ENCODE results near the gene DOCK4.

The DOCK4 gene

GRCh38 chr7:112081778-112082177 lies 124.4 kb downstream of the DOCK4 start:
- no peak for DNase-seq (ENCODE audit: low read depth in 3 of 3)

- no peak for DNase-seq (ENCODE audit: low read depth in 3 of 3)
These were observed 125.2 kb downstream of the DOCK4 start for GRCh38 chr7:112080978-112081377.

GRCh38 chr7:112080441-112080840 lies 125.8 kb downstream of the DOCK4 start:
- no peak for DNase-seq (ENCODE audit: low read depth in 3 of 3)

GRCh38 chr7:112079673-112080072 lies 126.5 kb downstream of the DOCK4 start:
- DNase-seq (ENCODE audit: low read depth in 3 of 3): no peak

- DNase-seq (ENCODE audit: low read depth in 3 of 3): no peak
These were observed 127.1 kb downstream of the DOCK4 start for GRCh38 chr7:112079122-112079521.

- DNase-seq (ENCODE audit: low read depth in 3 of 3): no peak
These were observed 129.9 kb downstream of the DOCK4 start for GRCh38 chr7:112076324-112076723.

GRCh38 chr7:112074464-112074863 lies 131.7 kb downstream of the DOCK4 start:
- DNase-seq (ENCODE audit: low read depth in 3 of 3): no peak

- DNase-seq (ENCODE audit: low read depth in 3 of 3): no peak
These were observed 132.7 kb downstream of the DOCK4 start for GRCh38 chr7:112073530-112073929.

GRCh38 chr7:112072541-112073245 lies 133.5 kb downstream of the DOCK4 start:
- DNase-seq (ENCODE audit: low read depth in 3 of 3): no peak

- no peak for DNase-seq (ENCODE audit: low read depth in 3 of 3)
These were observed 134.3 kb downstream of the DOCK4 start for GRCh38 chr7:112071856-112072255.

- no peak for DNase-seq (ENCODE audit: low read depth in 3 of 3)
These were observed 135.4 kb downstream of the DOCK4 start for GRCh38 chr7:112070674-112071256.

GRCh38 chr7:112069879-112070321 lies 136.3 kb downstream of the DOCK4 start:
- no peak for DNase-seq (ENCODE audit: low read depth in 3 of 3)

GRCh38 chr7:112068967-112069366 lies 137.2 kb downstream of the DOCK4 start:
- no peak for DNase-seq (ENCODE audit: low read depth in 3 of 3)

GRCh38 chr7:112067632-112068540 lies 138.3 kb downstream of the DOCK4 start:
- no peak for DNase-seq (ENCODE audit: low read depth in 3 of 3)

- no peak for DNase-seq (ENCODE audit: low read depth in 3 of 3)
These were observed 139.0 kb downstream of the DOCK4 start for GRCh38 chr7:112067200-112067599.

- no peak for DNase-seq (ENCODE audit: low read depth in 3 of 3)
These were observed 140.4 kb downstream of the DOCK4 start for GRCh38 chr7:112065758-112066157.

- no peak for DNase-seq (ENCODE audit: low read depth in 3 of 3)
These were observed 141.4 kb downstream of the DOCK4 start for GRCh38 chr7:112064627-112065385.

- DNase-seq (ENCODE audit: low read depth in 3 of 3): no peak
These were observed 142.2 kb downstream of the DOCK4 start for GRCh38 chr7:112063974-112064373.

- DNase-seq (ENCODE audit: low read depth in 3 of 3): no peak
These were observed 145.1 kb downstream of the DOCK4 start for GRCh38 chr7:112061051-112061450.

GRCh38 chr7:112060625-112061024 lies 145.6 kb downstream of the DOCK4 start:
- no peak for DNase-seq (ENCODE audit: low read depth in 3 of 3)

GRCh38 chr7:112059675-112060074 lies 146.5 kb downstream of the DOCK4 start:
- no peak for DNase-seq (ENCODE audit: low read depth in 3 of 3)

GRCh38 chr7:112058686-112059085 lies 147.5 kb downstream of the DOCK4 start:
- no peak for DNase-seq (ENCODE audit: low read depth in 3 of 3)

All from stimulated activated CD4-positive, alpha-beta T cell treated with anti-CD3 and anti-CD28 coated beads, TNF-alpha, amount 100 ng/mL, for 48 hours (primary cell).